Measurements from ENCODE around the gene BAZ2B.
A peak's percentile ranks its signal among the peaks of the same experiment; 100 is the strongest.
"Not testable (repeated sequence)": the region's sequence is repeated elsewhere in the genome, so short reads cannot be mapped to it uniquely, and the experiment has no call there.

Gene BAZ2B

DNA sequence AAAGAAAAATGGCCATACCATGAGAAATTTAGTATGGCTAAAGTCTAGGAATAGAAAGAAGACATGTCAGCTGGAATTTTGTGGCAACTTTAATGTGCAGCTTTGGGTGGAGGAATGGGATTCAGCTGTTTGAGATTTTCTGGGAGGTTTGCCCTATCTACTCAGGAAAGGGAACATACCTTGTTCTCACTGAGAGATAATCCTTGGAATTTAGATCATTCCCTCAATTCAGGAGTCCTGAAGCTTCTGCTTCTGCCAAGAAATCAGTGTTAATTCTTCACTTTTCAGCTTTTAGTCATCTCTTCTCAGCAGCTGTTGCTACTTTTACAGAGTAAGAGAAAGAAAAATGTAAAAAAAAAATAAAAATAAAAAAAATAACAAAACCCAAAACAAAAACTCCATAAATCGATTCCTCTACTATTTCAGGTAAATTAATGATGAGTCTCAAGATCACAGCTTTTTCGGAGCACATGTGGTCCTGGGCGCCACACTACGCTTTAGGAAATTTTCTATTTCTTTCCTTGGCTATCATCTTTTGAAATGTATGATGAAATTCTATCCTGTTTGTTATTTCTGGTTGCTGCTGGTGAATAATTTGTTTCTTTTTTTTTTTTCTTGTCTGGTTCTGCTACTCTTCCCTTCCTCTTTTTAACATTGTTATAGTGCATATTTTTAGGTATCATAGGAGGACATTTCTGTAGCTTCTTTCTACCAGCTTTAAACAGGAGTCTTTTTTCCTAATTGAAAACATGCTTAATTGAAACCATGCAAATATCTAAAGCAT lies 18.9 kb upstream of the BAZ2B start:
- H3K4me3 Mint-ChIP-seq, result no peak overlapping the region
- no peaks in the 10 kb centered on the region for H3K27me3 Mint-ChIP-seq
- H3K27ac Mint-ChIP-seq (ENCODE audit: low read depth), result no peak overlapping the region
- no peak for ATAC-seq (replicated peaks; ENCODE audit: extremely low read depth, poor library complexity, severe bottlenecking)
- no peak for DNase-seq (ENCODE audit: low spot score in 2 of 2)
- peaks cover 3% of the 10 kb centered on the region for H3K36me3 Mint-ChIP-seq (ENCODE audit: insufficient read depth)
- H3K4me1 Mint-ChIP-seq, result no peaks in the 10 kb centered on the region
- H3K9me3 Mint-ChIP-seq, result peaks cover 7% of the 10 kb centered on the region

DNA sequence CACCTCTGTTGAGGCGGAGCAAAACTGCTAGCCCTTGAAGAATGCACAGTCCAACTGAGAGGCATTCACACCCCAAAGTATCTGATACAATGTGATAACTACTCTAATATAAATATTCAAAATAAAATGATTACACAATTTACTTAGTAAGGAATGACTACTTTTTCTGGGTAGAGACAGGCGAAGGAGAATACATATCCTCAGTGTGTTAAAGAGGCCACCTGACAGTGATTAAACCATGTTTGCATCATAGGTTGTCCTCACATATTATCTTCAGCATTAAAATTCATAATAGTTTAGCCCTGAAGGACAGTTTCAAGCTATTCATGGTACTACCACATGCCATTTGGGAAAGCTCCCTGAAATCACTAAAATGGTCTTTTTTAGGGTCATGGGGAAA lies 16.9 kb upstream of the BAZ2B start:
- Mint-ChIP-seq H3K4me1 (no peaks in the 10 kb centered on the region), H3K36me3 (ENCODE audit: insufficient read depth) (peaks cover 3% of the 10 kb centered on the region), H3K9me3 (no peaks in the 10 kb centered on the region), H3K27ac (ENCODE audit: low read depth) (no peak overlapping the region), H3K4me3 (no peak overlapping the region), H3K27me3 (no peaks in the 10 kb centered on the region)
- ATAC-seq (replicated peaks; ENCODE audit: extremely low read depth, poor library complexity, severe bottlenecking), result no peak
- no peak for DNase-seq (ENCODE audit: low spot score in 2 of 2)

DNA sequence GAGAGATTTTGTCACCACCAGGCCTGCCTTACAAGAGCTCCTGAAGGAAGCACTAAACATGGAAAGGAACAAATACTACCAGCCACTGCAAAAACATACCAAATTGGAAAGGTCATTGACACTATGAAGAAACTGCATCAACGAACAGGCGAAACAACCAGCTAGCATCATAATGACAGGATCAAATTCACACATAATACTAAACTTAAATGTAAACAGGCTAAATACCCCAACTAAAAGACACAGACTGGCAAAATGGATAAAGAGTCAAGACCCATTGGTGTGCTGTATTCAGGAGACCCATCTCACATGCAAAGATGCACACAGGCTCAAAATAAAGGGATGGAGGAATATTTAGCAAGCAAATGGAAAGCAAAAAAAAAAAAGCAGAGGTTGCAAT lies 9.3 kb upstream of the BAZ2B start:
- not testable (repeated sequence) for H3K36me3 Mint-ChIP-seq (ENCODE audit: insufficient read depth); DNase-seq (ENCODE audit: low spot score in 2 of 2); H3K9me3 Mint-ChIP-seq; H3K4me1 Mint-ChIP-seq; ATAC-seq (replicated peaks; ENCODE audit: extremely low read depth, poor library complexity, severe bottlenecking); H3K27me3 Mint-ChIP-seq; H3K27ac Mint-ChIP-seq (ENCODE audit: low read depth); H3K4me3 Mint-ChIP-seq

DNA sequence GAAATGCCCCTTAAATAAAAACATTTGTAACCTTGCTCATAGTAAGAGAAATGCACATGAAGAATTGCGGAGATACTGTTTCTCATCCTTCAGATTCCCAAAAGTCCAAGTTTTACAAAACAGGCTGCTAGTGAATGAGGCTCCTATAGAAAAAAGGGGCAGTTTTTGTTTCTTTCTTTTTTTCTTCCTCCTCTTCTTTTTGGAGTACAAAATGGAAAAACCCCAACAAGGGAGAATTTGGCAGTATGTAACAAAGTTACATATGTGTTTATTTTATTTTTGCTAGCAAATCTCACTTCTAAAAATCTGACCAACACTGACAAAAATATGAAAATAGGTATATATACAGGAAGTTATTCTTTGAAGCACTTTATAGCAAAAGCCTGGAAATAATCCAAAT lies 7.1 kb upstream of the BAZ2B start:
- Mint-ChIP-seq H3K4me1 (no peaks in the 10 kb centered on the region), H3K9me3 (no peaks in the 10 kb centered on the region), H3K36me3 (ENCODE audit: insufficient read depth) (peaks cover 1% of the 10 kb centered on the region), H3K4me3 (no peak overlapping the region), H3K27me3 (no peaks in the 10 kb centered on the region), H3K27ac (ENCODE audit: low read depth) (no peak overlapping the region)
- DNase-seq (ENCODE audit: low spot score in 2 of 2) (no peak), ATAC-seq (replicated peaks; ENCODE audit: extremely low read depth, poor library complexity, severe bottlenecking) (no peak)

DNA sequence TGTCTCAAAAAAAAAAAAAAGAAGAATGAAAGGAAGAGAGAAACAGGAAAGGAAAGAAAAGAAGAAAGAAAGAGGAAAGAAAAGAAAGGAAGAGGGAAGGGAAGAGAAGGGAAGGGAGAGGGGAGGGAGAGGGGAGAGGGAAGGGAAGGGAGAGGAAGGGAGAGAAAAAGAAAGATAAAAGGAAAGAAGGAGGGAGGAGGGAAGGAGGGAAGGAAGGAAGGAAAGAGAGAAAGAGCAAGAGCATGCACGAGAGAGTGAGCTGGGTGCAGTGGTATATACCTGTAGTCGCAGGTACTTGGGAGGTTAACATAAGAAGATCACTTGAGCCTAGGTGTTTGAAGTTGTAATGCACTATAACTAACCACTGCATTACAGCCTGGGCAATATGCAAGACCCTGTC lies 6.6 kb upstream of the BAZ2B start:
- H3K27ac Mint-ChIP-seq (ENCODE audit: low read depth), result no peak overlapping the region
- H3K4me3 Mint-ChIP-seq, result no peak overlapping the region
- peaks cover 1% of the 10 kb centered on the region for H3K27me3 Mint-ChIP-seq
- ATAC-seq (replicated peaks; ENCODE audit: extremely low read depth, poor library complexity, severe bottlenecking), result no peak
- no peak for DNase-seq (ENCODE audit: low spot score in 2 of 2)
- no peaks in the 10 kb centered on the region for H3K4me1 Mint-ChIP-seq
- no peaks in the 10 kb centered on the region for H3K9me3 Mint-ChIP-seq
- H3K36me3 Mint-ChIP-seq (ENCODE audit: insufficient read depth), result peaks cover 1% of the 10 kb centered on the region

DNA sequence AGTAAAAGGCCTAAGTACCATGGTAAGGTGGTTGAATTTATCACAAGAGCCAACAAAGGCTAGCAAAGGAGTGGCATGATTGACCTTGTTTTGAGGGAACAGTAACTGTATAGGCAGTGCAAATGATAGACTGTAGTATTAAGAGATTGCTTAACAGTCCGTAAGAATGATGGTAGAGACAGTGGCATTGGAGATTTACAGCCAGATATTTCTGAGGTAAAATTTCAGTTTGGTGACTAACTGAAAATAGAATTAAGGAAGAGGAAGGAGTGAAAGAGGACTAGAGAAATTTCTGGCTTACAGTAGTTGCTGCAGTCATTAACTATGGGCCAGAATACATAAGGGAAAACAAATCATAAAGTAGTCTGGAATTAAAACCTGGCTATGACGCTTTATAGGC lies 4.4 kb upstream of the BAZ2B start:
- no peaks in the 10 kb centered on the region for H3K9me3 Mint-ChIP-seq
- ATAC-seq (replicated peaks; ENCODE audit: extremely low read depth, poor library complexity, severe bottlenecking), result no peak
- H3K27ac Mint-ChIP-seq (ENCODE audit: low read depth), result no peak overlapping the region
- peaks cover 8% of the 10 kb centered on the region for H3K4me1 Mint-ChIP-seq
- no peak overlapping the region for H3K4me3 Mint-ChIP-seq
- peaks cover 23% of the 10 kb centered on the region for H3K27me3 Mint-ChIP-seq
- DNase-seq (ENCODE audit: low spot score in 2 of 2), result no peak
- peaks cover 4% of the 10 kb centered on the region for H3K36me3 Mint-ChIP-seq (ENCODE audit: insufficient read depth)

DNA sequence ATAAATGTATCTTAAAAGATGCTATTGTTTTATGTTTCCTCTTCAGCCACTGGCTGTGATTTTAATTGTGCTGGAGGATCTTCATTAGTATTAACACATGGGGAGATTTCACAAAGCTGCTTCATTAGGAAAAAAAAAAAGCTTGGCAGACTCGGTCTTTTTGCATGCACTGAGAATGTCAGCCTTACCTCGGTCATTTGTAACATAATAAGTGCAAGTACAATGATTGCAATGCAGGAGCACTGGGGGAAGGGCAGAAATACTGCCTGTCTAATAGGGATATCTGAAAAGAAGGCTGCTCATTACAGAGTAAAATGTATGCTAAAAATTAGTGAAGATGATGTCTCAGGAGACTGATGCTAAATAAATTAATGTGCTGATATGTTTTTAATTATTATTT lies 1.3 kb upstream of the BAZ2B start:
- ATAC-seq (replicated peaks; ENCODE audit: extremely low read depth, poor library complexity, severe bottlenecking), result no peak
- H3K27ac Mint-ChIP-seq (ENCODE audit: low read depth), result no peak overlapping the region
- peaks cover 38% of the 10 kb centered on the region for H3K27me3 Mint-ChIP-seq
- H3K4me3 Mint-ChIP-seq, result no peak overlapping the region
- peaks cover 8% of the 10 kb centered on the region for H3K36me3 Mint-ChIP-seq (ENCODE audit: insufficient read depth)
- H3K9me3 Mint-ChIP-seq, result no peaks in the 10 kb centered on the region
- DNase-seq (ENCODE audit: low spot score in 2 of 2), result no peak
- H3K4me1 Mint-ChIP-seq, result peaks cover 18% of the 10 kb centered on the region

DNA sequence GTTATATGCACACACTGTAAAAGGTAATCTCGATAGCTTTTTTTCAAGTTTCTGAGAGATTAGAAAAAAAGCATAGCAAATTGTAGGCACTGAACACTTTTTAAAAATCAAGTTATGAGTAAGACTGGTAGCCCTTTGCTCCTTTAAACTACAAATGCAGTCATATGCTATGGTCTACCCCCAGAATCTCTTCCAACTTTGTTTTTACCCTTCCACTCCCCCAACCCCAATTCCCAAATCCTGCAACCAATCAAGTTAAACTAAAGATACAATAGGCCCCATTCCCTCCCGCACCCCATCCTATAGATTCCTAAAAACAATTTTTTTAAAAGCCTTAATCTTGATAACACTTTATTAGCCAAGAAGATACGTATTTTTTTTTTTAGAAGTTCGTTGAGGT lies 752 bp upstream of the BAZ2B start:
- Mint-ChIP-seq H3K27me3 (peaks cover 38% of the 10 kb centered on the region), H3K4me1 (peaks cover 18% of the 10 kb centered on the region), H3K9me3 (no peaks in the 10 kb centered on the region), H3K36me3 (ENCODE audit: insufficient read depth) (peaks cover 8% of the 10 kb centered on the region), H3K27ac (ENCODE audit: low read depth) (no peak overlapping the region), H3K4me3 (no peak overlapping the region)
- DNase-seq (ENCODE audit: low spot score in 2 of 2) (no peak), ATAC-seq (replicated peaks; ENCODE audit: extremely low read depth, poor library complexity, severe bottlenecking) (no peak)

DNA sequence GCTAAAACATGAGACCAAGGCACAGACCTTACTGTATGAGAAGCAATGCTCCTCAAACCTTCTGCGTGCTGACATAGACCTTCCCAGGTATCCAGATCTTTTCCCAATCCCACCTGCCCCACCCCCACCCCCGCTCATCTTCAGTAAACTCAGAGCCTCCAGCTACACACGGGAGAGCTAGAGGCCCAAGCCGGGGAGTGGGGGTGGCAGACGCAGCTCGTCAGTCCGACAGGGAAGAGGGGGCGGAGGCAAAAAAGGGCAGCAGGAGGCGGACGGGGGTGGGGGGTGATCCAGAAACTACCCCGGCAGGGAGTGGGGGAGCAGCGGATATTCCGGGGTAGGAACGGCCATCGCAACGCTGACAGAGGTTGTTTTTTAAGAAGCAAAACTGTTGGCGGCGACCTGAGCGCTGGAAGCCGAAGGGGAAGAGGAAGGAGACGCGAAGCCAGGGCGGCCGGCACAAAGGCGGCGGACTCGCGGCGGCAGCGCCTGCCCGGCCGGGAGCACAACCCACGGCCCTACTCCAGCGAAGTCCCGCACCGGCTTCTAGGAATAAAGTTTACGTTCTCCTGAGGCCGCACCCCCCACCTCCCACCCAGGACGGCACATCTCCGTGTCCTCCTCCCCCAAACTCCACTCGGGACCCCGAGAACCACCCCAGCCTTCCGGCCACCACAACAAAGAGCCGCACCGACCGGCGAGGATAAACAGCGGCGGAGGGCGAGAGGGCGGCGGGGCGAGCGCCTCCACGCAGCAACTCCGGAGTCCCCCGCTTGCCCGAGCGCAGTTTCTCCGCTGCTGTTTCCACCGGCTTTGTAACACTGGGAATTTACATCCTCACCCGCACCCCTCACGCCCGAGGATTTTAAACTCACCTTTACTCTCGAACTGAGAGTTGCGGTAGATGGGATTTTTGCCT lies 722 bp downstream of the BAZ2B start:
- DNase-seq (ENCODE audit: low spot score in 2 of 2) (peak in 1 of 2 donors; percentile 16), ATAC-seq (replicated peaks; ENCODE audit: extremely low read depth, poor library complexity, severe bottlenecking) (peak; percentile 71)
- Mint-ChIP-seq H3K9me3 (no peaks in the 10 kb centered on the region), H3K4me1 (peaks cover 18% of the 10 kb centered on the region), H3K36me3 (ENCODE audit: insufficient read depth) (peaks cover 7% of the 10 kb centered on the region), H3K4me3 (peak overlapping the region; percentile 85), H3K27me3 (peaks cover 38% of the 10 kb centered on the region), H3K27ac (ENCODE audit: low read depth) (peak overlapping the region; percentile 32)

DNA sequence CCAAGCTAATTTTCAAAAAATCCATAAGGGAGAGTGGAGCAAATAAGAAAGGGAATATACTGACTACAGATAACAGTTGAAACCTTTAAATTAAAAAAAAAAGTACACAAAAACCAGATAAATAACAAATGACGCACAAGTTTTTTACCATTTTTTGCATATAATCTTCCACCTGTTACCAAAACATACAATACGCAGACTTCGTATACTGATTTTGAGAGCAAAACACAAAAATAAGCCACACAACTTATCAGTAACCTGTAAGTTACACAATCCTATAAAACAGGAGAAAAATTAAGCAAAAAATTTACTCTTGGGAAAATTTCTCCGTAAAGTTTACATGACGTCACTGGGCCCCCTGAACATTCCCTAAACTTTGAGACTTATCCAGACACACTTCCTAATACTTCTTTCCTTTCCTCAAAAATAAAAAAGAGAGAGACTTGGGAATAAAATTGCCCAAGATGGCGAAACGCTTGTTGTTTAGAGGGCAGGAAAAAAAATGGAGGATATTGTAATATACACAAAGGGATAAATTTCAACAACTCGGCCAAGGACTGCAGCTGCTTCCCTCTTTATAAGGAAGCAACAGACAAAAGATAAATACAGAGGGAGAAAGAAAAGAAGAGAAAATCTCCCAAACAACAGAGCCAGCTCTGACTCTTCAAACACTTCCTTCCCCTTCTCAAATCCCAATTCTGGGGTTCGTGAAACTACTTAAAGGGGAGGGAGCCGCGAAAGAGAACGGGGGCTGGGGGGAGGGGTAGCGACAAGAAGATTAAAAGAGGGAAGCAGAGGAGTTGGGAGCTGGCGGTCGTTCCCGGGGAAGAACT lies 1.6 kb downstream of the BAZ2B start:
- H3K27ac Mint-ChIP-seq (ENCODE audit: low read depth), result peak overlapping the region; percentile 10

DNA sequence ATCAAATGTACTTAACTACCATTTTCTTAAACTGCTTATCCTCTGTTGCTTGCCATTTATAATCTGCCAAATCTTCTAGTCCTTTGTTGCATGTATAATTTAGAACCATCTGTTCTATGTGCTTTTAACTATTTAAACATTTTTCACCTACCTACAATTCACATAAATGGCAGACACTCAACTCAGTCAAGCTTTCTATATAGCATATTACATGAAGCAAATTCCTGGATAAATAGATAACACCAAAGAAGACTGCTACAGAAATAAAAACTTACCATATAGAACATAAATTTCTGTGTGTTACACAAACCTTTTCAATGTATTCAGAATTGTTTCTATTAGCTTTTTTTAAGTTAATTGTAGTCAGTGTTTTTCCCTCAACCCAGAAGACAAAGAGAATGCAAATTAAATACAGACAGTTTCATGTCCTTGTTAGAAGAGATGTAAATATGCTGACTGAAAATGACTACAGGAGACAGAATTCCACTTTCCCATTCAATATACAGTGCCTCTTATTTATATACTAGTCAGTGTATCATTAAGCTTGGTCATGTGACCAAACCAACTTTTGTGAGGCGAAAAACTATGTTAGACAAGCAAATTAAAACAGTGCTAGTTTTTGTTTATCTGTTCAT lies 2.6 kb downstream of the BAZ2B start:
- Mint-ChIP-seq H3K36me3 (ENCODE audit: insufficient read depth) (peaks cover 7% of the 10 kb centered on the region), H3K27me3 (peaks cover 38% of the 10 kb centered on the region), H3K4me1 (peaks cover 18% of the 10 kb centered on the region), H3K9me3 (no peaks in the 10 kb centered on the region), H3K4me3 (no peak overlapping the region), H3K27ac (ENCODE audit: low read depth) (no peak overlapping the region)
- ATAC-seq (replicated peaks; ENCODE audit: extremely low read depth, poor library complexity, severe bottlenecking) (no peak), DNase-seq (ENCODE audit: low spot score in 2 of 2) (no peak)

More for the DNA sequence above, 1.6 kb downstream of the BAZ2B start:
- Mint-ChIP-seq H3K36me3 (ENCODE audit: insufficient read depth) (peaks cover 7% of the 10 kb centered on the region), H3K4me3 (peak overlapping the region; percentile 85), H3K9me3 (no peaks in the 10 kb centered on the region), H3K4me1 (peaks cover 18% of the 10 kb centered on the region), H3K27me3 (peaks cover 38% of the 10 kb centered on the region)
- no peak for ATAC-seq (replicated peaks; ENCODE audit: extremely low read depth, poor library complexity, severe bottlenecking)
- DNase-seq (ENCODE audit: low spot score in 2 of 2), result no peak

DNA sequence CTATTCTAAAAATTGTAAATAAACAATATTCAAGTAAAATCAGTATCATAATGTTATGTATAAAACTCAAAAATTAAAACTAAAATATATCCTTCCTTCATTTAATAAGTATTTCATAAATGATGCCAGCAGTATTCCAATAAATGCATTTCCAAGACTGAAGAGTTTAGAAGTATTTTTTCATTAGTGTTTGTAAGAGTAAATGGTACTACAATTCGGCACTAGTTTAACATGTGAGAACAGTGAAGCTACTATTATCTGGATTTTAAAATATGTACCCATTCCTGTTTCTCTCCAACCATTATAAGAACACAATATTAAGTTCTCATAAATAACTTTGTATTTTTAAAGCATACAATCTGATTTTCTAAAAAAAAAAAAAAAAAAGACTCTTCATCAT lies 3.3 kb downstream of the BAZ2B start:
- Mint-ChIP-seq H3K4me3 (no peak overlapping the region), H3K27me3 (peaks cover 38% of the 10 kb centered on the region), H3K4me1 (peaks cover 18% of the 10 kb centered on the region), H3K27ac (ENCODE audit: low read depth) (no peak overlapping the region), H3K9me3 (no peaks in the 10 kb centered on the region), H3K36me3 (ENCODE audit: insufficient read depth) (peaks cover 7% of the 10 kb centered on the region)
- DNase-seq (ENCODE audit: low spot score in 2 of 2) (no peak), ATAC-seq (replicated peaks; ENCODE audit: extremely low read depth, poor library complexity, severe bottlenecking) (no peak)
